Measurements from ENCODE around the gene OR7C1.
"Not testable (repeated sequence)": the region's sequence is repeated elsewhere in the genome, so short reads cannot be mapped to it uniquely, and the experiment has no call there.

OR7C1 gene

GRCh38 chr19:14783410-14783998 is 51.5 kb downstream of the OR7C1 start:
- not testable (repeated sequence) for DNase-seq

GRCh38 chr19:14782626-14783409 is 52.2 kb downstream of the OR7C1 start:
- DNase-seq = no peak

GRCh38 chr19:14781713-14782536 is 53.1 kb downstream of the OR7C1 start:
- DNase-seq = not testable (repeated sequence)

- DNase-seq = not testable (repeated sequence)
These were observed 54.3 kb downstream of the OR7C1 start for GRCh38 chr19:14780622-14781225.

- no peak for DNase-seq
These were observed 55.8 kb downstream of the OR7C1 start for GRCh38 chr19:14779151-14779550.

GRCh38 chr19:14778110-14778845 is 56.7 kb downstream of the OR7C1 start, which contains the start of gene ADGRE2:
Gene ADGRE2, minus strand, starts transcription at chr19:14778560. Its CDS starts 1,804 bp downstream, at chr19:14776756.
- not testable (repeated sequence) for DNase-seq

GRCh38 chr19:14777645-14778044 is 57.3 kb downstream of the OR7C1 start:
- DNase-seq = not testable (repeated sequence)

- DNase-seq = no peak
These were observed 59.0 kb downstream of the OR7C1 start for GRCh38 chr19:14775869-14776586.

- DNase-seq = not testable (repeated sequence)
These were observed 59.7 kb downstream of the OR7C1 start for GRCh38 chr19:14775326-14775725.

GRCh38 chr19:14774373-14774772 is 60.6 kb downstream of the OR7C1 start:
- DNase-seq = no peak

GRCh38 chr19:14773722-14774121 is 61.3 kb downstream of the OR7C1 start:
- DNase-seq = not testable (repeated sequence)

- no peak for DNase-seq
These were observed 62.0 kb downstream of the OR7C1 start for GRCh38 chr19:14772995-14773394.

- DNase-seq = no peak
These were observed 62.5 kb downstream of the OR7C1 start for GRCh38 chr19:14772467-14772866.

- no peak for DNase-seq
These were observed 63.8 kb downstream of the OR7C1 start for GRCh38 chr19:14770944-14771839.

- DNase-seq = no peak
These were observed 64.8 kb downstream of the OR7C1 start for GRCh38 chr19:14770136-14770535.

- no peak for DNase-seq
These were observed 65.8 kb downstream of the OR7C1 start for GRCh38 chr19:14769201-14769600.

- DNase-seq = no peak
These were observed 67.0 kb downstream of the OR7C1 start for GRCh38 chr19:14768001-14768400.

GRCh38 chr19:14767466-14767971 is 67.5 kb downstream of the OR7C1 start:
- no peak for DNase-seq

- DNase-seq = not testable (repeated sequence)
These were observed 69.1 kb downstream of the OR7C1 start for GRCh38 chr19:14765841-14766240.

GRCh38 chr19:14765403-14765802 is 69.6 kb downstream of the OR7C1 start:
- not testable (repeated sequence) for DNase-seq
